Thoracic aorta (tissue), 2 donors: ENCODE data around the gene PDE4B. TPM values are rescaled to one million over a fixed set of nuclear protein-coding genes. Genes with fewer than 3 reads are reported as not detected.

Source experiments
- ATAC-seq: fragments of 150-250 bp; one replicate; pipeline ENCODE4 v1.8.0; 2017; ENCODE audit warnings: low read depth; ENCODE audit not compliant: insufficient number of reproducible peaks, low FRiP score
- DNase-seq: peaks from one replicate; pipeline ENCODE4 v3.0.0-alpha.2; 2020; ENCODE audit warnings: low spot score
- H3K27ac ChIP-seq, 2 donors: fragments of 200-600 bp; sonication (generic); 1 replicate in 1 of 2; 2 replicates in 1 of 2; pipeline ENCODE4 v1.5.1; 2016; ENCODE audit warnings: mild to moderate bottlenecking in 2 of 2, moderate library complexity in 2 of 2
- H3K27me3 ChIP-seq: fragments of 200-600 bp; sonication (generic); replicated peaks from 2 replicates; pipeline ENCODE4 v1.6.0; 2016; ENCODE audit warnings: mild to moderate bottlenecking; ENCODE audit not compliant: insufficient read depth
- H3K36me3 ChIP-seq: fragments of 200-600 bp; sonication (generic); one replicate; pipeline ENCODE4 v1.5.1; 2016
- H3K4me1 ChIP-seq, 2 donors: fragments of 200-600 bp; sonication (generic); 1 replicate in 1 of 2; 2 replicates in 1 of 2; pipeline versions ENCODE4 v1.5.1 to v1.6.0; 2016; ENCODE audit warnings: low read depth in 2 of 2, mild to moderate bottlenecking in 1 of 2; ENCODE audit not compliant: control insufficient read depth in 1 of 2
- H3K4me3 ChIP-seq: fragments of 200-600 bp; sonication (generic); 2 replicates; pipeline ENCODE4 v1.5.1; 2016; ENCODE audit warnings: mild to moderate bottlenecking
- H3K9me3 ChIP-seq: fragments of 200-600 bp; sonication (generic); 2 replicates; pipeline ENCODE4 v1.5.1; 2016
- total RNA-seq, 2 donors: library from RNA; depleted of rRNA; stranded (reverse); fragments of >200 nt; gene quantifications; one replicate each; pipeline versions ENCODE4 v1.1.0 to v1.2.3, GENCODE V29; 2016
- TF ChIP-seq, protein P1 (sequence below): fragments of 200-600 bp; sonication (generic); IDR thresholded peaks from one replicate; pipeline ENCODE4 v1.5.1; 2019; ENCODE audit warnings: antibody characterized with exemption

The PDE4B gene
- total RNA-seq, 2 donors from 2014 or later = 29.0 to 42.4 TPM

- no peaks in the 10 kb centered on the region for H3K36me3 ChIP-seq
- DNase-seq (no peak), ATAC-seq (no peak)
- no peak overlapping the region for H3K27ac ChIP-seq
- peaks cover 16 to 17% of the 10 kb centered on the region in 2 donors for H3K4me1 ChIP-seq
- no peaks in the 10 kb centered on the region for H3K9me3 ChIP-seq
- TF ChIP-seq, protein P1, sequence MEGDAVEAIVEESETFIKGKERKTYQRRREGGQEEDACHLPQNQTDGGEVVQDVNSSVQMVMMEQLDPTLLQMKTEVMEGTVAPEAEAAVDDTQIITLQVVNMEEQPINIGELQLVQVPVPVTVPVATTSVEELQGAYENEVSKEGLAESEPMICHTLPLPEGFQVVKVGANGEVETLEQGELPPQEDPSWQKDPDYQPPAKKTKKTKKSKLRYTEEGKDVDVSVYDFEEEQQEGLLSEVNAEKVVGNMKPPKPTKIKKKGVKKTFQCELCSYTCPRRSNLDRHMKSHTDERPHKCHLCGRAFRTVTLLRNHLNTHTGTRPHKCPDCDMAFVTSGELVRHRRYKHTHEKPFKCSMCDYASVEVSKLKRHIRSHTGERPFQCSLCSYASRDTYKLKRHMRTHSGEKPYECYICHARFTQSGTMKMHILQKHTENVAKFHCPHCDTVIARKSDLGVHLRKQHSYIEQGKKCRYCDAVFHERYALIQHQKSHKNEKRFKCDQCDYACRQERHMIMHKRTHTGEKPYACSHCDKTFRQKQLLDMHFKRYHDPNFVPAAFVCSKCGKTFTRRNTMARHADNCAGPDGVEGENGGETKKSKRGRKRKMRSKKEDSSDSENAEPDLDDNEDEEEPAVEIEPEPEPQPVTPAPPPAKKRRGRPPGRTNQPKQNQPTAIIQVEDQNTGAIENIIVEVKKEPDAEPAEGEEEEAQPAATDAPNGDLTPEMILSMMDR = no peak
- no peaks in the 10 kb centered on the region for H3K27me3 ChIP-seq
- H3K4me3 ChIP-seq = no peak overlapping the region
Measured at GRCh38 chr1:66346057-66346795, 553.5 kb downstream of the PDE4B start.

GRCh38 chr1:66346873-66347272 lies 554.2 kb downstream of the PDE4B start:
- no peaks in the 10 kb centered on the region for H3K27me3 ChIP-seq
- no peaks in the 10 kb centered on the region for H3K36me3 ChIP-seq
- H3K27ac ChIP-seq = no peak overlapping the region
- no peak overlapping the region for H3K4me3 ChIP-seq
- H3K9me3 ChIP-seq = no peaks in the 10 kb centered on the region
- DNase-seq = no peak
- H3K4me1 ChIP-seq = peaks cover 16 to 17% of the 10 kb centered on the region in 2 donors
- no peak for ATAC-seq
- TF ChIP-seq, protein P1 = no peak

DNA sequence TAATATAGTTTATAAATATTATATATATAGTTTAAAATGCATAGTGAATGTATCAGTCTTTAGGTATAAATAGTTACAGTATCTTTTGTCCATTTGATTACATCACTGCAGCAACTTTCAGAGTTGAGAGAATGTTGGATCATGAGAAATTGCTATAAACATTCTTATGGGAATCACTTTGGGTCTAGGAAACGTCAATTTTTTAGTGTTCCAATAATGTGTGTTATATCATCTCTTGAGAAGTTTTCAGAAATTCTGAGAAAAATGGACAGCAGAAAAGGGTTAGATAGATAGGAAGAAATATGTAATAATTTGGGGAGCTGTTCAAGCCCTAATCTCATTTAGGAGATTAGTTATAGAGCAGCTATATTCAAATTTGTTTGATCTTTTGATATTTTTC lies 556.1 kb downstream of the PDE4B start:
- Histone ChIP-seq H3K27ac (no peak overlapping the region), H3K4me1 (peaks cover 24 to 26% of the 10 kb centered on the region in 2 donors), H3K4me3 (no peak overlapping the region), H3K36me3 (no peaks in the 10 kb centered on the region), H3K27me3 (no peaks in the 10 kb centered on the region), H3K9me3 (no peaks in the 10 kb centered on the region)
- no peak for DNase-seq
- TF ChIP-seq, protein P1 = no peak
- no peak for ATAC-seq

DNA sequence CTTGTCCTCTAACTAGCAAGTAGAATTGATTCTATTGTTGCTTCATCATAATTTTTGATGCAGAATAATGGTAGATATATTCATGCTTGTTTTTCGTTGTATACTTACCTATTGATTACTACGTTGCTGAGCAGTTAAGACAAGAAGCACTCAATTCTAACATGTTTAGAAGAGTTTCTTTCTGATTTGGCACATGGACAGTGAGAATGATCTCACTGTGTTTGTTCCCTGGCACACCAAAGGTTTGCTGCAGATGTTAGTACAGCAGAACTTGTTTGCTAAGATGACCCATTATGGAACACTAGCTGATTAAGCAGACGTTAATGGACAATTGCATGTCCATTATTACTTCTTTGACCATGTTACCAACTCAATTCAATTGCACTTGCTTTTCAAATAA lies 556.5 kb downstream of the PDE4B start:
- H3K27me3 ChIP-seq = no peaks in the 10 kb centered on the region
- no peaks in the 10 kb centered on the region for H3K36me3 ChIP-seq
- ATAC-seq = no peak
- DNase-seq = no peak
- no peaks in the 10 kb centered on the region for H3K9me3 ChIP-seq
- peaks cover 24 to 26% of the 10 kb centered on the region in 2 donors for H3K4me1 ChIP-seq
- no peak overlapping the region for H3K27ac ChIP-seq
- H3K4me3 ChIP-seq = peak overlapping the region; percentile 35
- TF ChIP-seq, protein P1 = no peak

GRCh38 chr1:66350001-66350547 lies 557.4 kb downstream of the PDE4B start:
- TF ChIP-seq, protein P1 = no peak
- no peaks in the 10 kb centered on the region for H3K36me3 ChIP-seq
- peak; percentile 25 for ATAC-seq
- DNase-seq = no peak
- H3K4me3 ChIP-seq = peak overlapping the region; percentile 35
- H3K27ac ChIP-seq = no peak overlapping the region
- H3K4me1 ChIP-seq = peaks cover 21 to 31% of the 10 kb centered on the region in 2 donors
- H3K9me3 ChIP-seq = no peaks in the 10 kb centered on the region
- no peaks in the 10 kb centered on the region for H3K27me3 ChIP-seq
